Stimulated activated naive CD8-positive, alpha-beta T cell treated with anti-CD3 and anti-CD28 coated beads, Interleukin-15, amount 100 ng/mL, for 72 hours (primary cell): ENCODE results near the gene CD274.
"Not testable (repeated sequence)": the region's sequence is repeated elsewhere in the genome, so short reads cannot be mapped to it uniquely, and the experiment has no call there.

Source experiments
- ATAC-seq: fragments of 150-1000 bp; cut with Tn5 transposase; 2 replicates; pipeline ENCODE4 v1.10.0; 2021; ENCODE audit warnings: mild to moderate bottlenecking, moderate library complexity
- DNase-seq, 2 donors: peaks; one replicate each; pipeline ENCODE4 v3.0.0; 2021 to 2022
- H3K27ac Mint-ChIP-seq, 2 donors: one replicate each; pipeline ENCODE4 v1.8.0; 2022; ENCODE audit warnings: mild to moderate bottlenecking in 2 of 2, mixed read lengths in 2 of 2, moderate library complexity in 2 of 2
- H3K27me3 Mint-ChIP-seq: one replicate; pipeline ENCODE4 v1.8.0; 2022; ENCODE audit warnings: mixed read lengths
- H3K4me1 Mint-ChIP-seq: one replicate; pipeline ENCODE4 v1.8.0; 2022; ENCODE audit warnings: mild to moderate bottlenecking, mixed read lengths
- H3K4me3 Mint-ChIP-seq, 2 donors: one replicate each; pipeline ENCODE4 v1.8.0; 2022; ENCODE audit warnings: mild to moderate bottlenecking in 2 of 2, mixed read lengths in 2 of 2, moderate library complexity in 1 of 2
- H3K9me3 Mint-ChIP-seq, 2 donors: one replicate each; pipeline ENCODE4 v1.8.0; 2022; ENCODE audit warnings: mixed read lengths in 2 of 2

Gene CD274

DNA sequence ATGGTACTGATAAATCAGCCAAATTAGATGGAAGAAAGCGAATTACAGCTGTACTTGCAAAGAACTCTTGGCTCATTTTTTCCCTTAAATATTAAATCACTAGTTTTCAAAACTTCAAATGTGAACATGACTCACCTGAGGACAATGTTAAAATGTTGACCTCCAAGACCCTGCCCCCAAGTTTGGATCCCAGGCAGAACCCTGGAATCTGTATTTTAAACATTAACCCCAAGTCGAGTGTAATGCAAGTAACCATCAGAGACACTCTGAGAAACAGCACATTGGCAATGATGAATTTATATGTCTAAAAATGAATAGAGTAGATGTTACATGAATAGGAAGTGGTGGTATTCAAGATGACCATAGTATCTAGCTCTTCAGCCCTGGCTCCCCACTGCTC is 2.3 kb upstream of the CD274 start:
- Mint-ChIP-seq H3K4me1 (peaks cover 63% of the 10 kb centered on the region), H3K4me3 (peak overlapping the region in 1 of 2 donors; percentile 27), H3K27ac (peak overlapping the region; percentile 15 to 42), H3K9me3 (no peaks in the 10 kb centered on the region), H3K27me3 (no peaks in the 10 kb centered on the region)
- ATAC-seq (no peak), DNase-seq (no peak)

- peak overlapping the region in 1 of 2 donors; percentile 79 for H3K27ac Mint-ChIP-seq
- DNase-seq: no peak
These were observed 1.6 kb upstream of the CD274 start for GRCh38 chr9:5448461-5449435.

GRCh38 chr9:5449521-5450358 is 602 bp upstream of the CD274 start:
- Mint-ChIP-seq H3K4me1 (peaks cover 80% of the 10 kb centered on the region), H3K4me3 (peak overlapping the region; percentile 81 to 93), H3K9me3 (no peaks in the 10 kb centered on the region), H3K27me3 (no peaks in the 10 kb centered on the region), H3K27ac (peak overlapping the region; percentile 79 to 92)
- no peak for ATAC-seq
- no peak for DNase-seq

More at GRCh38 chr9:5448461-5449435, 1.6 kb upstream of the CD274 start:
- H3K4me3 Mint-ChIP-seq: peak overlapping the region; percentile 81 to 93
- no peak for ATAC-seq
- H3K27me3 Mint-ChIP-seq: no peaks in the 10 kb centered on the region
- H3K4me1 Mint-ChIP-seq: peaks cover 70% of the 10 kb centered on the region
- no peaks in the 10 kb centered on the region for H3K9me3 Mint-ChIP-seq

DNA sequence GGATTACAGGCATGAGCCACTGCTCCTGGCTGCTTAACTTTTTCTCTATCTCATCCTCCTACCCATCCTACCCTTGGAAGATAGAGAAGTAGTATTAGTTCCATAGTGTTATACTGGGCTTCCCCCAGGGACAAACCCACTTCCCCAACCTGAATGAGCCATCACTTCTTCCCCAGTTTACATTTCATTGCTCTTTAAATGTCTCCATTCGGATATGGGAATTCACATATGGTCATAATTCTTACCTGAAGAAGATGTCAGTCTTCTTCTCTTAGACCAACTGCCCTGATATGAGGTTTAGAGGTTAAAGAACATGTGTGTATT is 1.9 kb downstream of the CD274 start:
- ATAC-seq (no peak), DNase-seq (no peak)
- Mint-ChIP-seq H3K4me3 (peak overlapping the region; percentile 81 to 93), H3K27ac (peak overlapping the region; percentile 6 to 79), H3K4me1 (peaks cover 79% of the 10 kb centered on the region), H3K9me3 (no peaks in the 10 kb centered on the region), H3K27me3 (no peaks in the 10 kb centered on the region)

GRCh38 chr9:5453004-5453403 is 2.7 kb downstream of the CD274 start:
- H3K27me3 Mint-ChIP-seq: no peaks in the 10 kb centered on the region
- peak overlapping the region; percentile 48 to 91 for H3K27ac Mint-ChIP-seq
- H3K9me3 Mint-ChIP-seq: no peaks in the 10 kb centered on the region
- no peak for ATAC-seq
- H3K4me1 Mint-ChIP-seq: peaks cover 79% of the 10 kb centered on the region
- H3K4me3 Mint-ChIP-seq: peak overlapping the region; percentile 74 to 86
- DNase-seq: no peak

- Mint-ChIP-seq H3K4me1 (peaks cover 79% of the 10 kb centered on the region), H3K9me3 (peaks cover 0 to 2% of the 10 kb centered on the region in 2 donors), H3K4me3 (peak overlapping the region; percentile 63 to 86), H3K27ac (peak overlapping the region in 1 of 2 donors; percentile 91), H3K27me3 (no peaks in the 10 kb centered on the region)
- DNase-seq: no peak
- peak; percentile 44 for ATAC-seq
These were observed 3.3 kb downstream of the CD274 start for GRCh38 chr9:5453673-5454072.

- H3K4me3 Mint-ChIP-seq: peak overlapping the region; percentile 19 to 72
- DNase-seq (no peak), ATAC-seq (peak; percentile 71)
- no peaks in the 10 kb centered on the region for H3K27me3 Mint-ChIP-seq
- peaks cover 0 to 7% of the 10 kb centered on the region in 2 donors for H3K9me3 Mint-ChIP-seq
- H3K4me1 Mint-ChIP-seq: peaks cover 81% of the 10 kb centered on the region
- H3K27ac Mint-ChIP-seq: peak overlapping the region in 1 of 2 donors; percentile 90
These were observed 4.8 kb downstream of the CD274 start for GRCh38 chr9:5455181-5455580.

DNA sequence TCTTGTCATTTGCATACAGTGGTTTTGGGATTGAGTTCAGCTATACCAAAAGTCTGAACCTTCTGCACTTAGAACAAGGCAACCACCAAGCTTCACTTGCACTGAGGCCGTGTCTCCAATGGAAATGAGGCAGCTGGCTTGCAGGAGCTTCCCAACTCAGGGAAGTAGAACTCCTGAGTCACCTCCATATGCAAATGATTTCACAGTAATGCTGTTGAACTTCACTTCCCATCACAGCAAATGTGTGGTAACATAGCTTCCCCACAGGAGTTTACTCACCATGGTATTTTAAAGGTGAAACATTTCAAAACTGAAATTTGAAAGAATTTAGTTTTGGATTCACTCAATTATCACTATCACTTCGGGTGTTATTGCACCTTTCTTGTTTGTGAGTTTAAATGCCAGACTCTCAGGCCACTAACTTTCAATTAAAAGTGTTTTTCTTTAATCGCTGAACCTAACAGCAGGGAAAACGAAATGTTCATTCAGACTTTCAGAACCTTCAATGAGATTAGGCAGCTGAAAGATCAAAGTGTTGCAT is 9.0 kb downstream of the CD274 start:
- H3K27me3 Mint-ChIP-seq: no peaks in the 10 kb centered on the region
- H3K4me3 Mint-ChIP-seq: peak overlapping the region; percentile 72 to 74
- peak overlapping the region; percentile 90 to 93 for H3K27ac Mint-ChIP-seq
- peaks cover 54% of the 10 kb centered on the region for H3K4me1 Mint-ChIP-seq
- ATAC-seq: peak; percentile 80
- peaks cover 0 to 11% of the 10 kb centered on the region in 2 donors for H3K9me3 Mint-ChIP-seq
- peak in 1 of 2 donors; percentile 37 for DNase-seq

GRCh38 chr9:5460157-5460556 is 9.8 kb downstream of the CD274 start:
- ATAC-seq (no peak), DNase-seq (no peak)
- H3K27me3 Mint-ChIP-seq: no peaks in the 10 kb centered on the region
- peaks cover 0 to 11% of the 10 kb centered on the region in 2 donors for H3K9me3 Mint-ChIP-seq
- H3K27ac Mint-ChIP-seq: peak overlapping the region in 1 of 2 donors; percentile 90
- H3K4me1 Mint-ChIP-seq: peaks cover 46% of the 10 kb centered on the region
- H3K4me3 Mint-ChIP-seq: peak overlapping the region; percentile 72 to 74

DNA sequence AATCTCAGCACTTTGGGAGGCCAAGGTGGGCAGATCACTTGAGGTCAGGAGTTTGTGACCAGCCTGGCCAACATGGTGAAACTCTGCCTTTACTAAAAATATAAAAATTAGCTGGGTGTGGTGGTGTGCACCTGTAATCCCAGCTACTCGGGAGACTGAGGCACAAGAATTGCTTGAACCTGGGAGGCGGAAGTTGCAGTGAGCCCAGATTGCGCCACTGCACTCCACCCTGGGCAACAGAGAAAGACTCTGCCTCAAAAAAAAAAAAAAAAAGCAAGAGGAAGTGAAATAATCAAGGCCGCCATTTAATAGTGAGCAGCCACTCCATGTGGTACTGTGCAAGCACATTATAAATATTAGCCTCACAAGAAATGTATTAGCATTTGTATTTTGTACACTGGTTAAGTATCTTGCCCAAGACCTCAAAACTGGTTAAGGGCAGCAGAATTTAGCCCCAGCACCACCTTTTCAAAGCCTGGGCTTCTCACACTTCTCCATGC is 14.5 kb downstream of the CD274 start:
- not testable (repeated sequence) for H3K4me3 Mint-ChIP-seq, H3K27me3 Mint-ChIP-seq, ATAC-seq, H3K9me3 Mint-ChIP-seq, DNase-seq, H3K27ac Mint-ChIP-seq
- peaks cover 10% of the 10 kb centered on the region for H3K4me1 Mint-ChIP-seq

DNA sequence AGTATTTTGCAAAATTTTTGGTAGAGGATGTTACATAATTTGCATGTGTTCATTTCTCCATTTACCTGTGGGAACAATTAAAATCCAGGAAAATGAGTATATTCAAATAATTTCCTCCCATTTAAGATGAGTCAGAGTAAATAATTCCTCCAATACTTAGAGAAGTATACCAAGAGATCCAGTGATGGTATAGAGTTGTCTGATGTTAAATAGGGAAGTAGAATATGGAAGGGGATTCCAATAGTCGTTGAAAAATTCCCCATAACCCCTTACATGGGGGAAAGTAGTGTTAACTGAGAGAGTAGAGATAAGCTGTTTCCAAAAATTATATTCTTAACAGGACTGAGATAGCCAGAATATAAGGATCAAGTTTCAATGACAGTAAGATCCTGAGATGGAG is 15.7 kb downstream of the CD274 start:
- no peak overlapping the region for H3K4me3 Mint-ChIP-seq
- no peak overlapping the region for H3K27ac Mint-ChIP-seq
- peaks cover 9% of the 10 kb centered on the region for H3K4me1 Mint-ChIP-seq
- H3K9me3 Mint-ChIP-seq: peaks cover 0 to 4% of the 10 kb centered on the region in 2 donors
- no peaks in the 10 kb centered on the region for H3K27me3 Mint-ChIP-seq
- no peak for DNase-seq
- ATAC-seq: no peak

DNA sequence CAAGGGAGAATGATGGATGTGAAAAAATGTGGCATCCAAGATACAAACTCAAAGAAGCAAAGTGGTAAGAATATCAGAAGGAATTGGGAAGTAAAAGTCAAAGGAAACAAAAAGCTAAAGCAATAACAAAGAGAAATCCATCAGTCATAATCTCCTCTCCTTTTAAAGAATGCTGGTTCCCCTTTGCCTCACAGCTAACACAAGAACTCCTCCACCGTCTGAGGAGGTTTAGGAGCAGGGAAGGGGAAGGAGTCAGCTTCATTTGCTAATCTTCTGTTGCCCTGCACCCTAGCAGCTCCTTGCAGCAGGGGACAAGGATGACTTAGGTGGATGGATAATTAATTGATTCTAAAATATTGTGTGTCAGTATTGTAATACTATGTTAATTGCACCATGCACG is 16.4 kb downstream of the CD274 start:
- Mint-ChIP-seq H3K4me1 (peaks cover 11% of the 10 kb centered on the region), H3K9me3 (peaks cover 0 to 4% of the 10 kb centered on the region in 2 donors), H3K27ac (peak overlapping the region in 1 of 2 donors; percentile 79), H3K27me3 (no peaks in the 10 kb centered on the region), H3K4me3 (no peak overlapping the region)
- no peak for ATAC-seq
- no peak for DNase-seq

DNA sequence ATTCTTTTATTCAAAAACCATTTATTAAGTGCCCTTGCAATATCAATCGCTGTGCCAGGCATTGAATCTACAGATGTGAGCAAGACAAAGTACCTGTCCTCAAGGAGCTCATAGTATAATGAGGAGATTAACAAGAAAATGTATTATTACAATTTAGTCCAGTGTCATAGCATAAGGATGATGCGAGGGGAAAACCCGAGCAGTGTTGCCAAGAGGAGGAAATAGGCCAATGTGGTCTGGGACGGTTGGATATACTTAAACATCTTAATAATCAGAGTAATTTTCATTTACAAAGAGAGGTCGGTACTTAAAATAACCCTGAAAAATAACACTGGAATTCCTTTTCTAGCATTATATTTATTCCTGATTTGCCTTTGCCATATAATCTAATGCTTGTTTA is 18.5 kb downstream of the CD274 start:
- Mint-ChIP-seq H3K27me3 (no peaks in the 10 kb centered on the region), H3K27ac (peak overlapping the region in 1 of 2 donors; percentile 50), H3K9me3 (no peaks in the 10 kb centered on the region), H3K4me1 (peaks cover 11% of the 10 kb centered on the region), H3K4me3 (no peak overlapping the region)
- DNase-seq (no peak), ATAC-seq (no peak)

- peaks cover 0 to 3% of the 10 kb centered on the region in 2 donors for H3K9me3 Mint-ChIP-seq
- no peaks in the 10 kb centered on the region for H3K27me3 Mint-ChIP-seq
These were observed 19.8 kb downstream of the CD274 start for GRCh38 chr9:5470122-5470521.

DNA sequence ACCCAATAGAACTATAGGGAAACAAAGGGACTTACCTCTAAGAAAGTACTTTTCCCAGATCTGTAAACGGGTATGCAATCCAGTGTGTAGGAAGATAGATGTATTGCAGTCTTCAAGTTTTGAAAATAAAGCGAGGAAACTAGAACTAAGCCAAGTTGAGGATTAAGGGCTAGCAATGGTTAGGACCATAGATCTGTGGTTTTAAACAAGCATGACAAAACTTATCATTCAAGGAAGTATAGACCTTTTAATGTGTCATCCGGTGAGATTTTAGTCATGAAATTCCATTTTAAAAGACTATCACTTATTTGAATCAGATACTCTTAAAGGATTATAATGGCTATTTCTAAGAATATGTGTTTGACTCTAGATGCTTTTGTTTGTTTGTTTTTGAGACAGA is 20.5 kb downstream of the CD274 start:
- no peak for ATAC-seq

More at GRCh38 chr9:5470122-5470521, 19.8 kb downstream of the CD274 start:
- no peak for ATAC-seq
- H3K27ac Mint-ChIP-seq: no peak overlapping the region
- H3K4me1 Mint-ChIP-seq: peaks cover 11% of the 10 kb centered on the region
- no peak for DNase-seq
- H3K4me3 Mint-ChIP-seq: no peak overlapping the region

More for the DNA sequence above, 20.5 kb downstream of the CD274 start:
- peaks cover 0 to 10% of the 10 kb centered on the region in 2 donors for H3K9me3 Mint-ChIP-seq
- H3K4me3 Mint-ChIP-seq: no peak overlapping the region
- DNase-seq: no peak
- H3K4me1 Mint-ChIP-seq: peaks cover 11% of the 10 kb centered on the region
- no peak overlapping the region for H3K27ac Mint-ChIP-seq
- no peaks in the 10 kb centered on the region for H3K27me3 Mint-ChIP-seq
